ENCODE measurements around the gene FHOD3.

FHOD3 gene

GRCh38 chr18:36275561-36275960 is 22.0 kb upstream of the FHOD3 start:
- Histone ChIP-seq H3F3A (ENCODE audit: low read depth) (no peaks in the 10 kb centered on the region), H3K36me3 (ENCODE audit: insufficient read depth, low read length) (no peaks in the 10 kb centered on the region), H2AFZ (ENCODE audit: low read length) (no peak overlapping the region), H4K20me1 (ENCODE audit: insufficient read depth, low read length, poor library complexity, severe bottlenecking) (no peaks in the 10 kb centered on the region), H3K4me1 (ENCODE audit: insufficient read depth, low read length, poor library complexity, severe bottlenecking) (no peaks in the 10 kb centered on the region), H3K79me2 (ENCODE audit: insufficient read depth, low read length) (no peaks in the 10 kb centered on the region), H3K9ac (ENCODE audit: low read depth, low read length, poor library complexity, severe bottlenecking) (no peak overlapping the region), H3K27me3 (ENCODE audit: insufficient read depth, low read length, poor library complexity, severe bottlenecking) (no peaks in the 10 kb centered on the region), H3K4me3 (ENCODE audit: low read length, poor library complexity, severe bottlenecking) (no peak overlapping the region), H3K9me2 (replicated peaks; ENCODE audit: low read depth, low read length) (no peaks in the 10 kb centered on the region), H3K4me2 (ENCODE audit: low read depth, low read length, poor library complexity, severe bottlenecking) (no peak overlapping the region), H3K9me3 (ENCODE audit: insufficient read depth, low read depth, low read length) (no peaks in the 10 kb centered on the region)
- TF ChIP-seq EZH2phosphoT487 (IDR thresholded peaks at IDR 0.05; ENCODE audit: borderline replicate concordance) = no peak
- TF ChIP-seq, protein P1, sequence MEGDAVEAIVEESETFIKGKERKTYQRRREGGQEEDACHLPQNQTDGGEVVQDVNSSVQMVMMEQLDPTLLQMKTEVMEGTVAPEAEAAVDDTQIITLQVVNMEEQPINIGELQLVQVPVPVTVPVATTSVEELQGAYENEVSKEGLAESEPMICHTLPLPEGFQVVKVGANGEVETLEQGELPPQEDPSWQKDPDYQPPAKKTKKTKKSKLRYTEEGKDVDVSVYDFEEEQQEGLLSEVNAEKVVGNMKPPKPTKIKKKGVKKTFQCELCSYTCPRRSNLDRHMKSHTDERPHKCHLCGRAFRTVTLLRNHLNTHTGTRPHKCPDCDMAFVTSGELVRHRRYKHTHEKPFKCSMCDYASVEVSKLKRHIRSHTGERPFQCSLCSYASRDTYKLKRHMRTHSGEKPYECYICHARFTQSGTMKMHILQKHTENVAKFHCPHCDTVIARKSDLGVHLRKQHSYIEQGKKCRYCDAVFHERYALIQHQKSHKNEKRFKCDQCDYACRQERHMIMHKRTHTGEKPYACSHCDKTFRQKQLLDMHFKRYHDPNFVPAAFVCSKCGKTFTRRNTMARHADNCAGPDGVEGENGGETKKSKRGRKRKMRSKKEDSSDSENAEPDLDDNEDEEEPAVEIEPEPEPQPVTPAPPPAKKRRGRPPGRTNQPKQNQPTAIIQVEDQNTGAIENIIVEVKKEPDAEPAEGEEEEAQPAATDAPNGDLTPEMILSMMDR (conservative IDR thresholded peaks at IDR 0.05; ENCODE audit: low read length) = no peak

DNA sequence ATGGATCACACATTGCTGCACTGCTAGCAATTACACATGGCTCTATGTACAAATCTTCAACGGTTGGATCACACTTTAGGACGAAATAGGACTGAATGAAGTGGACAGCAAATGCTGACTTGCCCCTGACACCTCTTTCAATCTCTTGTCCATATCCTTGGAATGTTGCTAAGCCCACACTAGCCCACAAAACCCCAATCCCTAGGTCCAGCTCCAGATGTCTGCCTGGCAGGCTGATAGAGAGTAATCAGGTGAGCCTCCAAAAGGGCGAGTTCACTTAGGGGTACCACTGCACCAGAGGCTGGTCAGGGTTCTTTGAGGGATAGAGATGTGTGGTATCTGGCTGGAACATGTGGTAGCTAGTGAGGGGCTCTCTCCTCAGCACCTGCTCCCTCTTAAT is 18.5 kb upstream of the FHOD3 start:
- no peak for TF ChIP-seq EZH2phosphoT487 (IDR thresholded peaks at IDR 0.05; ENCODE audit: borderline replicate concordance)
- TF ChIP-seq, protein P1 (conservative IDR thresholded peaks at IDR 0.05; ENCODE audit: low read length) = no peak
- H4K20me1 ChIP-seq (ENCODE audit: insufficient read depth, low read length, poor library complexity, severe bottlenecking) = no peaks in the 10 kb centered on the region
- no peaks in the 10 kb centered on the region for H3K27me3 ChIP-seq (ENCODE audit: insufficient read depth, low read length, poor library complexity, severe bottlenecking)
- H3K4me1 ChIP-seq (ENCODE audit: insufficient read depth, low read length, poor library complexity, severe bottlenecking) = no peaks in the 10 kb centered on the region
- no peak overlapping the region for H2AFZ ChIP-seq (ENCODE audit: low read length)
- no peak overlapping the region for H3K4me3 ChIP-seq (ENCODE audit: low read length, poor library complexity, severe bottlenecking)
- no peaks in the 10 kb centered on the region for H3K9me2 ChIP-seq (replicated peaks; ENCODE audit: low read depth, low read length)
- H3K9ac ChIP-seq (ENCODE audit: low read depth, low read length, poor library complexity, severe bottlenecking) = no peak overlapping the region
- H3K9me3 ChIP-seq (ENCODE audit: insufficient read depth, low read depth, low read length) = no peaks in the 10 kb centered on the region
- H3K4me2 ChIP-seq (ENCODE audit: low read depth, low read length, poor library complexity, severe bottlenecking) = no peak overlapping the region
- H3K36me3 ChIP-seq (ENCODE audit: insufficient read depth, low read length) = no peaks in the 10 kb centered on the region
- H3K79me2 ChIP-seq (ENCODE audit: insufficient read depth, low read length) = no peaks in the 10 kb centered on the region
- H3F3A ChIP-seq (ENCODE audit: low read depth) = no peaks in the 10 kb centered on the region

GRCh38 chr18:36281936-36282335 is 15.6 kb upstream of the FHOD3 start:
- TF ChIP-seq, protein P1 (conservative IDR thresholded peaks at IDR 0.05; ENCODE audit: low read length) = no peak
- TF ChIP-seq EZH2phosphoT487 (IDR thresholded peaks at IDR 0.05; ENCODE audit: borderline replicate concordance) = no peak
- H3K9ac ChIP-seq (ENCODE audit: low read depth, low read length, poor library complexity, severe bottlenecking) = no peak overlapping the region
- H3K4me1 ChIP-seq (ENCODE audit: insufficient read depth, low read length, poor library complexity, severe bottlenecking) = no peaks in the 10 kb centered on the region
- no peak overlapping the region for H3K4me3 ChIP-seq (ENCODE audit: low read length, poor library complexity, severe bottlenecking)
- no peaks in the 10 kb centered on the region for H3K9me3 ChIP-seq (ENCODE audit: insufficient read depth, low read depth, low read length)
- H3K27me3 ChIP-seq (ENCODE audit: insufficient read depth, low read length, poor library complexity, severe bottlenecking) = no peaks in the 10 kb centered on the region
- no peaks in the 10 kb centered on the region for H3K9me2 ChIP-seq (replicated peaks; ENCODE audit: low read depth, low read length)
- H3K4me2 ChIP-seq (ENCODE audit: low read depth, low read length, poor library complexity, severe bottlenecking) = no peak overlapping the region
- H3K79me2 ChIP-seq (ENCODE audit: insufficient read depth, low read length) = no peaks in the 10 kb centered on the region
- H3F3A ChIP-seq (ENCODE audit: low read depth) = no peaks in the 10 kb centered on the region
- no peak overlapping the region for H2AFZ ChIP-seq (ENCODE audit: low read length)
- no peaks in the 10 kb centered on the region for H4K20me1 ChIP-seq (ENCODE audit: insufficient read depth, low read length, poor library complexity, severe bottlenecking)
- H3K36me3 ChIP-seq (ENCODE audit: insufficient read depth, low read length) = no peaks in the 10 kb centered on the region
